ENCODE data around the gene WBP1L.
"Not testable (repeated sequence)": the region's sequence is repeated elsewhere in the genome, so short reads cannot be mapped to it uniquely, and the experiment has no call there.

The WBP1L gene

GRCh38 chr10:102835007-102835482 lies 91.3 kb downstream of the WBP1L start:
- DNase-seq (ENCODE audit: low read depth, low spot score), result peak; percentile 66
- Histone ChIP-seq H3K9ac (ENCODE audit: insufficient read length, low read depth) (no peak overlapping the region), H3K4me1 (ENCODE audit: insufficient read depth, insufficient read length) (peaks cover 2% of the 10 kb centered on the region), H3K4me3 (ENCODE audit: insufficient read length, low read depth) (no peak overlapping the region), H3K27me3 (ENCODE audit: insufficient read depth, insufficient read length) (no peaks in the 10 kb centered on the region), H3K9me3 (ENCODE audit: insufficient read depth, low read length) (peaks cover 20% of the 10 kb centered on the region), H3K36me3 (ENCODE audit: insufficient read depth, insufficient read length, low read length) (no peaks in the 10 kb centered on the region)
- no peak for TF ChIP-seq YY1 (IDR thresholded peaks at IDR 0.05; ENCODE audit: insufficient read depth, insufficient read length)
- TF ChIP-seq SUZ12 (IDR thresholded peaks at IDR 0.05; ENCODE audit: extremely low read depth, insufficient read depth, insufficient read length), result no peak
- no peak for TF ChIP-seq ZNF274 (IDR thresholded peaks at IDR 0.05; ENCODE audit: low read depth, low read length)

- no peaks in the 10 kb centered on the region for H3K27me3 ChIP-seq (ENCODE audit: insufficient read depth, insufficient read length)
- H3K4me3 ChIP-seq (ENCODE audit: insufficient read length, low read depth), result no peak within 1 kb of the TSS
- no peaks in the 10 kb centered on the region for H3K36me3 ChIP-seq (ENCODE audit: insufficient read depth, insufficient read length, low read length)
- TF ChIP-seq SUZ12 (IDR thresholded peaks at IDR 0.05; ENCODE audit: extremely low read depth, insufficient read depth, insufficient read length), result no peak
- no peak for TF ChIP-seq ZNF274 (IDR thresholded peaks at IDR 0.05; ENCODE audit: low read depth, low read length)
- no peak for TF ChIP-seq YY1 (IDR thresholded peaks at IDR 0.05; ENCODE audit: insufficient read depth, insufficient read length)
- H3K4me1 ChIP-seq (ENCODE audit: insufficient read depth, insufficient read length), result peaks cover 2% of the 10 kb centered on the region
- H3K9ac ChIP-seq (ENCODE audit: insufficient read length, low read depth), result no peak within 1 kb of the TSS
- DNase-seq (ENCODE audit: low read depth, low spot score), result no peak
- H3K9me3 ChIP-seq (ENCODE audit: insufficient read depth, low read length), result peaks cover 20% of the 10 kb centered on the region
Measured at GRCh38 chr10:102837230-102837721, 93.5 kb downstream of the WBP1L start, which contains the start of gene CYP17A1. CYP17A1 (minus strand) TSS chr10:102837413; CDS start chr10:102837361, 52 bp downstream.

GRCh38 chr10:102838276-102838927 lies 94.7 kb downstream of the WBP1L start:
- not testable (repeated sequence) for H3K36me3 ChIP-seq (ENCODE audit: insufficient read depth, insufficient read length, low read length); H3K27me3 ChIP-seq (ENCODE audit: insufficient read depth, insufficient read length); H3K4me1 ChIP-seq (ENCODE audit: insufficient read depth, insufficient read length); H3K9ac ChIP-seq (ENCODE audit: insufficient read length, low read depth); H3K4me3 ChIP-seq (ENCODE audit: insufficient read length, low read depth); DNase-seq (ENCODE audit: low read depth, low spot score)
- peaks cover 20% of the 10 kb centered on the region for H3K9me3 ChIP-seq (ENCODE audit: insufficient read depth, low read length)

- DNase-seq (ENCODE audit: low read depth, low spot score), result no peak
- TF ChIP-seq ZNF274 (IDR thresholded peaks at IDR 0.05; ENCODE audit: low read depth, low read length) (no peak), SUZ12 (IDR thresholded peaks at IDR 0.05; ENCODE audit: extremely low read depth, insufficient read depth, insufficient read length) (no peak), YY1 (IDR thresholded peaks at IDR 0.05; ENCODE audit: insufficient read depth, insufficient read length) (no peak)
- H3K9ac ChIP-seq (ENCODE audit: insufficient read length, low read depth), result no peak overlapping the region
- no peak overlapping the region for H3K4me3 ChIP-seq (ENCODE audit: insufficient read length, low read depth)
- H3K4me1 ChIP-seq (ENCODE audit: insufficient read depth, insufficient read length), result no peaks in the 10 kb centered on the region
- no peaks in the 10 kb centered on the region for H3K27me3 ChIP-seq (ENCODE audit: insufficient read depth, insufficient read length)
- no peaks in the 10 kb centered on the region for H3K36me3 ChIP-seq (ENCODE audit: insufficient read depth, insufficient read length, low read length)
- peaks cover 25% of the 10 kb centered on the region for H3K9me3 ChIP-seq (ENCODE audit: insufficient read depth, low read length)
Measured at GRCh38 chr10:102841827-102842345, 98.1 kb downstream of the WBP1L start.

GRCh38 chr10:102843139-102843538 lies 99.4 kb downstream of the WBP1L start:
- not testable (repeated sequence) for H3K4me1 ChIP-seq (ENCODE audit: insufficient read depth, insufficient read length); DNase-seq (ENCODE audit: low read depth, low spot score); H3K27me3 ChIP-seq (ENCODE audit: insufficient read depth, insufficient read length); H3K36me3 ChIP-seq (ENCODE audit: insufficient read depth, insufficient read length, low read length); H3K4me3 ChIP-seq (ENCODE audit: insufficient read length, low read depth); H3K9ac ChIP-seq (ENCODE audit: insufficient read length, low read depth)
- peaks cover 13% of the 10 kb centered on the region for H3K9me3 ChIP-seq (ENCODE audit: insufficient read depth, low read length)

- not testable (repeated sequence) for H3K9me3 ChIP-seq (ENCODE audit: insufficient read depth, low read length); H3K27me3 ChIP-seq (ENCODE audit: insufficient read depth, insufficient read length); DNase-seq (ENCODE audit: low read depth, low spot score); H3K9ac ChIP-seq (ENCODE audit: insufficient read length, low read depth); H3K36me3 ChIP-seq (ENCODE audit: insufficient read depth, insufficient read length, low read length); H3K4me3 ChIP-seq (ENCODE audit: insufficient read length, low read depth); H3K4me1 ChIP-seq (ENCODE audit: insufficient read depth, insufficient read length)
Measured at GRCh38 chr10:102844190-102844776, 100.5 kb downstream of the WBP1L start.

GRCh38 chr10:102845352-102845902 lies 101.7 kb downstream of the WBP1L start:
- Histone ChIP-seq H3K36me3 (ENCODE audit: insufficient read depth, insufficient read length, low read length) (no peaks in the 10 kb centered on the region), H3K4me1 (ENCODE audit: insufficient read depth, insufficient read length) (no peaks in the 10 kb centered on the region), H3K4me3 (ENCODE audit: insufficient read length, low read depth) (no peak overlapping the region), H3K9ac (ENCODE audit: insufficient read length, low read depth) (no peak overlapping the region), H3K27me3 (ENCODE audit: insufficient read depth, insufficient read length) (no peaks in the 10 kb centered on the region), H3K9me3 (ENCODE audit: insufficient read depth, low read length) (0 out of 2 replicates have a peak, but pooled peaks cover 6% of the 10 kb centered on the region)
- no peak for DNase-seq (ENCODE audit: low read depth, low spot score)
- TF ChIP-seq ZNF274 (IDR thresholded peaks at IDR 0.05; ENCODE audit: low read depth, low read length) (no peak), YY1 (IDR thresholded peaks at IDR 0.05; ENCODE audit: insufficient read depth, insufficient read length) (no peak), SUZ12 (IDR thresholded peaks at IDR 0.05; ENCODE audit: extremely low read depth, insufficient read depth, insufficient read length) (no peak)

Measured in NT2/D1 (cell line).